A549 (cell line): Measurements from ENCODE around the gene ARFIP1.

ENCODE experiments used
- ATOH8 ChIP-seq: fragments of 250-450 bp; sonication (Bioruptor Pico); IDR thresholded peaks from 2 replicates; pipeline ENCODE4 v1.5.0; 2020; ENCODE audit warnings: low read depth, mild to moderate bottlenecking, moderate library complexity
- BHLHE40 ChIP-seq: IDR thresholded peaks from 2 replicates; pipeline ENCODE4 v1.6.1; 2012; ENCODE audit warnings: low read depth, low read length, inconsistent platforms
- CTCF ChIP-seq: fragments of >200 bp; sonication (Bioruptor Twin); formaldehyde crosslinking; IDR thresholded peaks from 3 replicates; pipeline ENCODE4 v1.5.1; 2016
- EHMT2 ChIP-seq: fragments of 200-600 bp; sonication (generic); IDR thresholded peaks from 2 replicates; pipeline ENCODE4 v1.6.1; 2016; ENCODE audit warnings: antibody characterized with exemption, low read depth, mild to moderate bottlenecking, moderate library complexity
- EP300 ChIP-seq, 2 experiments: fragments of >200 bp; sonication (Bioruptor Twin); formaldehyde crosslinking; IDR thresholded peaks; 2 replicates in 1 of 2; 3 replicates in 1 of 2; pipeline ENCODE4 v1.6.1; 2016 to 2017
- ESRRA ChIP-seq: fragments of 150-350 bp; IDR thresholded peaks from 2 replicates; pipeline ENCODE4 v1.6.1; 2014; ENCODE audit warnings: mild to moderate bottlenecking, low read length, borderline replicate concordance
- KDM5A ChIP-seq: fragments of 200-600 bp; sonication (generic); IDR thresholded peaks from 2 replicates; pipeline ENCODE4 v1.6.1; 2016; ENCODE audit warnings: antibody characterized with exemption, mild to moderate bottlenecking
- MYC ChIP-seq: IDR thresholded peaks from 2 replicates; pipeline ENCODE4 v1.6.1; 2012; ENCODE audit warnings: mild to moderate bottlenecking, inconsistent platforms, low read length, improper control_type of control experiment, borderline replicate concordance
- NR3C1 ChIP-seq: fragments of >200 bp; sonication (Bioruptor Twin); formaldehyde crosslinking; IDR thresholded peaks from 3 replicates; pipeline ENCODE4 v1.6.1; 2017
- POLR2A ChIP-seq: IDR thresholded peaks from 2 replicates; pipeline ENCODE4 v1.6.1; 2012; ENCODE audit warnings: mild to moderate bottlenecking, low read length
- RAD21 ChIP-seq, 2 experiments: fragments of >200 bp in 1 of 2; sonication (Bioruptor Twin) in 1 of 2; formaldehyde crosslinking in 1 of 2; IDR thresholded peaks in 1 of 2; conservative IDR thresholded peaks in 1 of 2; 2 replicates in 1 of 2; 3 replicates in 1 of 2; pipeline ENCODE4 v1.6.1; 2012 to 2018; ENCODE audit warnings: inconsistent platforms in 1 of 2
- REST ChIP-seq: fragments of 200-600 bp; sonication (generic); IDR thresholded peaks from 2 replicates; pipeline ENCODE4 v1.6.1; 2016; ENCODE audit warnings: antibody characterized with exemption, mild to moderate bottlenecking, moderate library complexity
- RFX5 ChIP-seq: fragments of 450-650 bp; IDR thresholded peaks from 2 replicates; pipeline ENCODE4 v1.7.1; 2014; ENCODE audit warnings: antibody characterized with exemption, mild to moderate bottlenecking, moderate library complexity
- SMC3 ChIP-seq: fragments of >200 bp; sonication (Bioruptor Twin); formaldehyde crosslinking; IDR thresholded peaks from 3 replicates; pipeline ENCODE4 v1.6.1; 2018; ENCODE audit warnings: inconsistent platforms

GRCh38 chr4:152779513-152780266 lies at the start of gene ARFIP1, which contains the start of gene TIGD4:
- TF ChIP-seq SMC3 (peak; percentile 15; the same call in 1 of the 3 replicates), EHMT2 (no peak), ATOH8 (CRISPR knock-in tag) (no peak), CTCF (peak; percentile 19; the same call in 1 of the 3 replicates), RFX5 (no peak), RAD21 (conservative IDR thresholded peaks at IDR 0.05 in 1 of 2, IDR thresholded peaks at IDR 0.05 in 1 of 2) (peak in 1 of 2 experiments; percentile 31; a peak in 2 of 5 replicates), BHLHE40 (no peak), POLR2A (peak; percentile 42), KDM5A (no peak; the same call in 1 of the 2 replicates), NR3C1 (no peak), ESRRA (no peak; the same call in 1 of the 2 replicates), MYC (no peak), EP300 (IDR thresholded peaks at IDR 0.05) (no peak), REST (no peak)
